Stimulated activated CD4-positive, alpha-beta T cell treated with anti-CD3 and anti-CD28 coated beads, Interleukin-1b, Interleukin-23, amount 100 ng/mL, for 48 hours (primary cell): ENCODE data around the gene AQP6.

Experiments used
- DNase-seq: peaks from one replicate; pipeline ENCODE4 v3.0.0-alpha.2; 2020

The AQP6 gene

GRCh38 chr12:50006754-50007442 is 34.2 kb downstream of the AQP6 start:
- no peak for DNase-seq

GRCh38 chr12:50013361-50014147 is 40.8 kb downstream of the AQP6 start:
- DNase-seq: no peak

GRCh38 chr12:50014342-50014741 is 41.6 kb downstream of the AQP6 start:
- no peak for DNase-seq

- DNase-seq: no peak
These were observed 44.0 kb downstream of the AQP6 start for GRCh38 chr12:50016501-50017475.

DNA sequence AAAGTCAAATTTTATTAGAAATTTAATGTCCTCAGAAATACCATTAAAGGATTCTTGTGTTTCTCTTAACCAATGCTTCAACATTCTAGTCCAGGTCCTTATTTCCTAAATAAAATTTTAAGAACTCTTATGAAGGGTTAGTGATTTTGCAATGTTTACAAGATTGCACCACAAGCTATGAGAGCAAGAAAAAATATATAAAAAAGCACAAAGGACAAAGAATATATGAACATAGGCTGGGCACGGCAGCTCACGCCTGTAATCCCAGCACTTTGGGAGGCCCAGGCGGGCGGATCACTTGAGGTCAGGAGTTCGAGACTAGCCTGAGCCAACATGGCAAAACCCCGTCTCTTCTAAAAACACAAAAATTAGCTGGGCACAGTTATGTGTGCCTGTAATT is 44.9 kb downstream of the AQP6 start:
- DNase-seq: no peak

DNA sequence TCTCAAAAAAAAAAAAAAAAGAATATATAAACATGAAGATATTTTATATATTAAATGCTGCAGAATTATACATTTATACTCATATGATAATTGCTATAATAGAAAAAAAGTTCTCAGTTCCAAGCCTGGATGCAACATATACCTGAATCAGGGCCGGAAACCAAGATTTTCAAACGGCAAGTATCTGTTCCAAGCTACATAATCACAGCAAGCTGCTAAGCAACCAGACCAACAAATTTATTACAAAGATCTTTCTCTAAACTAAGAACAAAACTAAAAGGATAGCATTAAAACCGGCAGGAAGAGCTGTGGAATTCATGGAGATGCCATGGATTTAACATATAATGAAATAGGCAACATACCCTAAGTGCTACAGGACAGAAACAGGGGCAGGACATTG is 45.4 kb downstream of the AQP6 start:
- DNase-seq: no peak

GRCh38 chr12:50018968-50019367 is 46.2 kb downstream of the AQP6 start:
- DNase-seq: no peak

DNA sequence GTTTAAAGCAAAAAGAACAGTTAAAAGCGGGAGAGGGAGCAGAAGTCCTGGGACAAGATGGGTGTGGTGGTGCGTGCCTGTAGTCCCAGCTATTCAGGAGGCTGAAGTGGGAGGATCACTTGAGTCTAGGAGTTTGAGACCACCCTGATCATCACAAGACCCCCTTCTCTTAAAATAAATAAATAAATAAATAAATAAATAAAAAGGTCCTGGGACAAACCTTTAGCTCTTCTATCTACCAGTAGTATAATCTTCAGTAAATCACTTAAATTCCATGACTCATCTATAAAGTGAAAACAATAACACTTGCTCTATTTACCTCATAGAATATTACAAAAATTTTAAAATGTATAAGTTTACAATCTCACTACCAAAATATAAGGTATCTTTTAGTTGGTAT is 46.8 kb downstream of the AQP6 start:
- no peak for DNase-seq

DNA sequence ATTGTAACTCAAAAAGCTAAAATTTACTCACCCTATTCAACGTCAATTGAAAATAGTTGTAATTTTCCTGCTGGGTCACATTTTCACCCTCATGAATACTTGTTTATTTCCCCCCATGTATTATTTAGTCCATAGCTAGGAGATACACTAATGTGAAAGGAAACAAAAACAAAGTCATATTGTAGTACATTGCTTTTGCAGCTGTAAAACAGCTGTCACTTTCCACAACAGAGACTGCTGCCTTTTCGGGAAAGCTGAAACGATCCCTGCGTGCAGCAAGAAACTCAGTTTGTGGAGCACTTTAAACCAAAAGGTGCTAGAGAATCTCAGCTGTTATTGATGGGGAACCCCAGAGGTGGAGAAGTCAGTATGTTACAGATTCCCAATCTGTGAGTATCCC is 48.3 kb downstream of the AQP6 start:
- DNase-seq: no peak

- no peak for DNase-seq
These were observed 50.2 kb downstream of the AQP6 start for GRCh38 chr12:50022903-50023302.

DNA sequence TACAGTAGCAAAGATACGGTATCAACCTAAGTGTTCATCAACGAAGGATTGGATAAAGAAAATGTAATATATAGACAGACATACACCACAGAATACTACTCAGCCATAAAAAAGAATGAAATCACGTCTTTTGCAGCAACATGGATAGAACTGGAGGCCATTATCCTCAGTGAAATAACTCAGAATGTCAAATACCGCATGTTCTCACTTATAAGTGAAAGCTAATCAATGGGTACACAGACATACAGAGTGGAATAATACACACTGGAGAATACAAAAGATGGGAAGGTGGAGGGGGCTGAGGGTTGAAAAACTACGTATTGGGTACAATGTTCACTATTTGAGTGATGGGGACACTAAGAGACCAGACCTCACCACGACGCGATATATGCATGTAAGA is 51.5 kb downstream of the AQP6 start:
- no peak for DNase-seq

DNA sequence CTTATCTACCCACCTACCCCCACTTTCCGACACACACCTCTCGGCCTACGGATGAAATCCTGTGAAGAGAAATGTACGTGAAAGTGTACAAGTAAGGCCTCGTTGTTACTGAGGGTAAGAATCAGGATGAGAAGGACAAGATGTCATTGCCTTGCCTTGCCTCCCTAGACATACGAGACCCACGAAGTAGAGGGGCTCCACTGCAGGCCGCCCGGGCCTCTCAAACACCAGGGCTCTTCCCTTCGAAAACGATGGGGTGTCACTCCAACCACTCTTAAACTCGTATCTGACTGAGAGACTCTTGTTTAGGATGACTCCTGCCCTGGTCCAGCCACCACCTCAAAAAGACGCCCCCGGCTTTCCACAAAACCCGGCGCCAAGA is 52.0 kb downstream of the AQP6 start:
- no peak for DNase-seq

GRCh38 chr12:50025187-50026059 is 52.7 kb downstream of the AQP6 start, which contains the start of gene RACGAP1:
Gene RACGAP1 (minus strand): TSS chr12:50025494. CDS start chr12:50016715, 8,779 bp downstream.
- peak; percentile 97 for DNase-seq

GRCh38 chr12:50026691-50027090 is 53.9 kb downstream of the AQP6 start:
- no peak for DNase-seq
